ENCODE results near the gene KY. TPM values are rescaled to one million over a fixed set of nuclear protein-coding genes. Genes with fewer than 3 reads are reported as not detected.

The KY gene
- total RNA-seq, 1 experiment from 2014 or later = not detected

DNA sequence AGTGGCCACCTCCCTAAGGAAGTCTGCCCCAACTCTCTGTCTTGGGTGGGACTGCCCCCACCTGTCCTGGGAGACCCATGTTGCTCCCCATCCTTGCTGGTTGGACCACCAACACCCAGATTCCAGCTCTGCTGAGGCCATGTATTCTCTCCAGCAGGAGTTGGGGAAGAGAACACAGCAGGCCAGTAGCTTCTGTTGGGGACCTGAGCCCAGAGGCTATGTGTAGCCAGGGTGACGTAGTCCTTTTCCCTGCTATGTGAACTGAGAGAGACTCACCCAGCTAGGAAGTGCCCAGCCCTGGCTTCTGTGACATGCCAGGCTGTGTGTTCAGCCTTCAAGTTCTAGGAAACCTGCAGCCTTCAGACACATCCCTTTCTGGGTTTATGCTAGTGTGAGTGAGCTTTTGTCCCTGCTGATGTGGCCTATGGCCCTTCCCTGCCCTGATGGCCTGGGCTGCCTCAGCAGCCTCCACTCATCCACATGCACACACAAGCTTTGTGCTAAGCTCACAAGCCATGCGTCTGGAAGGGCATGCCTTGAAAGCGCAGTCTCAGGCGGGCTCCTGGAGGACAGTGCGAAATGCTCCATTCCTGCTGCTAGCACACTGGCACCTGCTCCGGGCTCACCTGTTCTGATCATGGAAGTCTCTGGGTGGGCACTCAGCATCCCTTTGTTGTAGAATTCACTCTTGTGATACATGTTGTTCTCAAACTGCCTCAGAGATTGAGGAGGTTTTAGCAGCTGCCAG lies 42.6 kb downstream of the KY start:
- no peaks in the 10 kb centered on the region for H3K4me1 ChIP-seq (ENCODE audit: control insufficient read depth, insufficient read depth, low read length)
- CTCF ChIA-PET = no interaction called here
- H3K4me3 ChIP-seq (ENCODE audit: low read depth in 2 of 2, low read length in 2 of 2) = no peak overlapping the region
- no peak overlapping the region for H3K27ac ChIP-seq (ENCODE audit: low read length)
- peaks cover 3% of the 10 kb centered on the region for H3K27me3 ChIP-seq (ENCODE audit: control insufficient read depth, insufficient read depth, low read length)
- TF ChIP-seq TCF7L2 (IDR thresholded peaks at IDR 0.05; ENCODE audit: low read depth, low read length) (no peak), SIN3A (IDR thresholded peaks at IDR 0.05; ENCODE audit: borderline replicate concordance, insufficient read depth, low read depth, low read length) (no peak), POLR2AphosphoS5 (IDR thresholded peaks at IDR 0.05; ENCODE audit: low read depth, low read length) (no peak)
- TF ChIP-seq, protein P1, sequence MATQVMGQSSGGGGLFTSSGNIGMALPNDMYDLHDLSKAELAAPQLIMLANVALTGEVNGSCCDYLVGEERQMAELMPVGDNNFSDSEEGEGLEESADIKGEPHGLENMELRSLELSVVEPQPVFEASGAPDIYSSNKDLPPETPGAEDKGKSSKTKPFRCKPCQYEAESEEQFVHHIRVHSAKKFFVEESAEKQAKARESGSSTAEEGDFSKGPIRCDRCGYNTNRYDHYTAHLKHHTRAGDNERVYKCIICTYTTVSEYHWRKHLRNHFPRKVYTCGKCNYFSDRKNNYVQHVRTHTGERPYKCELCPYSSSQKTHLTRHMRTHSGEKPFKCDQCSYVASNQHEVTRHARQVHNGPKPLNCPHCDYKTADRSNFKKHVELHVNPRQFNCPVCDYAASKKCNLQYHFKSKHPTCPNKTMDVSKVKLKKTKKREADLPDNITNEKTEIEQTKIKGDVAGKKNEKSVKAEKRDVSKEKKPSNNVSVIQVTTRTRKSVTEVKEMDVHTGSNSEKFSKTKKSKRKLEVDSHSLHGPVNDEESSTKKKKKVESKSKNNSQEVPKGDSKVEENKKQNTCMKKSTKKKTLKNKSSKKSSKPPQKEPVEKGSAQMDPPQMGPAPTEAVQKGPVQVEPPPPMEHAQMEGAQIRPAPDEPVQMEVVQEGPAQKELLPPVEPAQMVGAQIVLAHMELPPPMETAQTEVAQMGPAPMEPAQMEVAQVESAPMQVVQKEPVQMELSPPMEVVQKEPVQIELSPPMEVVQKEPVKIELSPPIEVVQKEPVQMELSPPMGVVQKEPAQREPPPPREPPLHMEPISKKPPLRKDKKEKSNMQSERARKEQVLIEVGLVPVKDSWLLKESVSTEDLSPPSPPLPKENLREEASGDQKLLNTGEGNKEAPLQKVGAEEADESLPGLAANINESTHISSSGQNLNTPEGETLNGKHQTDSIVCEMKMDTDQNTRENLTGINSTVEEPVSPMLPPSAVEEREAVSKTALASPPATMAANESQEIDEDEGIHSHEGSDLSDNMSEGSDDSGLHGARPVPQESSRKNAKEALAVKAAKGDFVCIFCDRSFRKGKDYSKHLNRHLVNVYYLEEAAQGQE (IDR thresholded peaks at IDR 0.05; ENCODE audit: insufficient read depth in 1 of 2, low read depth in 2 of 2, low read length in 1 of 2) = no peak
- DNase-seq (ENCODE audit: low read depth, low spot score) (no peak), ATAC-seq (no peak)
- POLR2A ChIA-PET = no interaction called here
- no peaks in the 10 kb centered on the region for H3K9me3 ChIP-seq (ENCODE audit: control insufficient read depth, insufficient read depth, low read depth, low read length)
- BruUV-seq (replicated peaks) = no TSS peak
- intact Hi-C loops (cut with micrococcal nuclease; ENCODE audit: unreplicated experiment) = loop anchor here (10.0 kb wide), 1 partner anchor 897 kb away; no protein-coding TSS in a partner anchor
- no peaks in the 10 kb centered on the region for H3K36me3 ChIP-seq (ENCODE audit: control insufficient read depth, insufficient read depth, low read length)
- in situ Hi-C loops (cut with HindIII; ENCODE audit: low pct_unique_long_range_greater_than_20kb, low sequenced_read_pairs) = no loop called here

DNA sequence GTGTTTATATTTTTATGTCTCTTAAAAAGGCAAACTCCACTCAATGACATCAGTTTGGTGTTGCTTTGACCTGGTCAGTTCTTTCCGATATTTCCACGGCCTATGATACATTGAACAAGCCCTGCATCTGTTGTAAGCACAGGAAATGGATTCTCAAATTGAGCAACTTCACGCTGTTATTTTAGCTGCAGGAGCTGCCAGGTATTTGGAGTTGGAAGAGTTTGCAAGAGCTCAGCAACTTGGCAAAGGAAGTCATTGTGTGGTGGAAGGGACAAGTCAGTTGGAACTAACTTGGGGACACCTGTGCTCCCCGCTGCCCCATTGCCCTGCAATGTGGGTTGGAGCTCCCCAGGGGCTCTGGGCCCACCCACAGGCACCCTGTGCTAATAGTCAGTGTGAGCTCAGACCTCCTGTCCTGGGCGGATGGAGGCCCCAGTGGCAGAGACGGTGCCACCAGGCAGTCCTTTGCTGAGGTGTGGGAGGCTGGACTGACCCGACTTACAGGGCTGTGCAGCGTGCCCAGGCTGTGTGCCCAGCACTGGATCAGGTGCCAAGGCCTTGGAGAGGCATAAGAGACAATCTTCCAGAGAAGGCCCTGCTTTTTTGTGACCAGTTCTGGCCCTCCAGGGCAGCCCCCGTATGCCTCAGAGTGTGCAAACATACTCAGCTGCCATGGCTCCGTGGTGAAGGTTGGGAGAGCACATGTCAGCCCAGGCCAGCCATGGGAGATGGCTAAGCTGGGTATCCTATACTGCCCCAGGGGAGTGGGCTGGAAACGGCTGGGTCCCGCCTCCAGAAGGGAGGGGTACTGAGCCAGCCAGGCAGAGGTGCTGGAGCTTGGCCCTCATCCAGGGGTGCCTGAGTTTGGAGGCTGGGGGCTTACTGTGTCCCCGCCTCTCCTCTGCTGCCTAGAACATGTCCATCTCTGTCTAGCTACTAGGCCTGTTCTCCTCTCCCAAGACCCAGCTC lies 43.5 kb downstream of the KY start:
- in situ Hi-C loops (cut with HindIII; ENCODE audit: low pct_unique_long_range_greater_than_20kb, low sequenced_read_pairs) = no loop called here
- H3K36me3 ChIP-seq (ENCODE audit: control insufficient read depth, insufficient read depth, low read length) = no peaks in the 10 kb centered on the region
- no peak for TF ChIP-seq POLR2AphosphoS5 (IDR thresholded peaks at IDR 0.05; ENCODE audit: low read depth, low read length)
- TF ChIP-seq, protein P2, sequence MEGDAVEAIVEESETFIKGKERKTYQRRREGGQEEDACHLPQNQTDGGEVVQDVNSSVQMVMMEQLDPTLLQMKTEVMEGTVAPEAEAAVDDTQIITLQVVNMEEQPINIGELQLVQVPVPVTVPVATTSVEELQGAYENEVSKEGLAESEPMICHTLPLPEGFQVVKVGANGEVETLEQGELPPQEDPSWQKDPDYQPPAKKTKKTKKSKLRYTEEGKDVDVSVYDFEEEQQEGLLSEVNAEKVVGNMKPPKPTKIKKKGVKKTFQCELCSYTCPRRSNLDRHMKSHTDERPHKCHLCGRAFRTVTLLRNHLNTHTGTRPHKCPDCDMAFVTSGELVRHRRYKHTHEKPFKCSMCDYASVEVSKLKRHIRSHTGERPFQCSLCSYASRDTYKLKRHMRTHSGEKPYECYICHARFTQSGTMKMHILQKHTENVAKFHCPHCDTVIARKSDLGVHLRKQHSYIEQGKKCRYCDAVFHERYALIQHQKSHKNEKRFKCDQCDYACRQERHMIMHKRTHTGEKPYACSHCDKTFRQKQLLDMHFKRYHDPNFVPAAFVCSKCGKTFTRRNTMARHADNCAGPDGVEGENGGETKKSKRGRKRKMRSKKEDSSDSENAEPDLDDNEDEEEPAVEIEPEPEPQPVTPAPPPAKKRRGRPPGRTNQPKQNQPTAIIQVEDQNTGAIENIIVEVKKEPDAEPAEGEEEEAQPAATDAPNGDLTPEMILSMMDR (IDR thresholded peaks at IDR 0.05) = no peak
- TF ChIP-seq TCF7L2 (IDR thresholded peaks at IDR 0.05; ENCODE audit: low read depth, low read length) = no peak
- TF ChIP-seq, protein P1 (IDR thresholded peaks at IDR 0.05; ENCODE audit: insufficient read depth in 1 of 2, low read depth in 2 of 2, low read length in 1 of 2) = no peak
- TF ChIP-seq SIN3A (IDR thresholded peaks at IDR 0.05; ENCODE audit: borderline replicate concordance, insufficient read depth, low read depth, low read length) = no peak
- peaks cover 3% of the 10 kb centered on the region for H3K27me3 ChIP-seq (ENCODE audit: control insufficient read depth, insufficient read depth, low read length)
- intact Hi-C loops (cut with micrococcal nuclease; ENCODE audit: unreplicated experiment) = loop anchor here (10.0 kb wide), 1 partner anchor 897 kb away; no protein-coding TSS in a partner anchor
- no TSS peak for BruUV-seq (replicated peaks)
- DNase-seq (ENCODE audit: low read depth, low spot score) (no peak), ATAC-seq (no peak)
- ChIA-PET CTCF (no interaction called here), POLR2A (no interaction called here)
- no peak overlapping the region for H3K27ac ChIP-seq (ENCODE audit: low read length)
- H3K4me3 ChIP-seq (ENCODE audit: low read depth in 2 of 2, low read length in 2 of 2) = no peak overlapping the region
- H3K9me3 ChIP-seq (ENCODE audit: control insufficient read depth, insufficient read depth, low read depth, low read length) = no peaks in the 10 kb centered on the region
- H3K4me1 ChIP-seq (ENCODE audit: control insufficient read depth, insufficient read depth, low read length) = no peaks in the 10 kb centered on the region

Data from Panc1 (cell line).